Neural cell (in vitro differentiated cells): ENCODE results near the gene MEIS1.

Source experiments
- POLR2AphosphoS5 ChIP-seq: IDR thresholded peaks from 2 replicates; pipeline ENCODE4 v1.6.1; 2012
- RAD21 ChIP-seq: fragments of 450-650 bp; conservative IDR thresholded peaks from 2 replicates; pipeline ENCODE4 v1.6.1; 2014; ENCODE audit warnings: antibody characterized with exemption, mild to moderate bottlenecking, moderate library complexity
- TF ChIP-seq, protein P1 (sequence below): fragments of 450-650 bp; IDR thresholded peaks from 2 replicates; pipeline ENCODE4 v1.5.1; 2014; ENCODE audit warnings: antibody characterized with exemption, mild to moderate bottlenecking, moderate library complexity; ENCODE audit not compliant: poor library complexity, severe bottlenecking

DNA sequence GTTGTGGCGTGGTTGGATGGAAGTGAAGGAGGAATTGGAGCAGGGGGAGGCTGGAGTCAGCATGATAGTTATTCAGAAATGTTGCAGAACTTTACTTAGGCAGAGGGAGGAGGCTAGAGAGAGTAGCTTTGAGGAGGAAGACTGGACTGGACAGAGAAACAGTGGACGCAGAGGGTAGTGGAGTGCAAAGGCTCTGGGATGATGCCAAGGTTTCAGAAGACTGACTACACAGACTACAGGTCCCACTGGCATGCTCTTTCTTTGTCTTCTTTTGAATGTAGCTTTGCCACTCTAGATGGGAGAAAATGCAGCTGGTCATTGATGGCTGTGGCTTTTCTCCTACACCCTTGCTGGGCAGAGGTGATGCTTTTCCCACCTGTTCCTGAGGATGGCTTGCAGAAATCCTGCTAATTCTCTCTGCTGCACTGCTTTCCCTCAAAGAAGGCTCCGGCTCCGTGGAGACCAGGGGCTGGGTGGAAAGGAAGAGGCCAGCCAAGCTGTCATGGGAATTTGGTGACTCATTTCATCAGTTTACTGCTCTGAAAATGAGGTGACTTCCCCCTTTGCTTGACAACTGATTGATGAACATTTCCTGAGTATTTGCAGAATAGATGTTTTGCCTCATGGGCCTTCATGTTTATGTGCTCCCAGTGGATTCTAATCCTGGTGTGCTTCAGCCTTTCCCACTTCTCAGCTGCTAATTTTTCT, 42.4 kb downstream of the MEIS1 start:
- TF ChIP-seq, protein P1, sequence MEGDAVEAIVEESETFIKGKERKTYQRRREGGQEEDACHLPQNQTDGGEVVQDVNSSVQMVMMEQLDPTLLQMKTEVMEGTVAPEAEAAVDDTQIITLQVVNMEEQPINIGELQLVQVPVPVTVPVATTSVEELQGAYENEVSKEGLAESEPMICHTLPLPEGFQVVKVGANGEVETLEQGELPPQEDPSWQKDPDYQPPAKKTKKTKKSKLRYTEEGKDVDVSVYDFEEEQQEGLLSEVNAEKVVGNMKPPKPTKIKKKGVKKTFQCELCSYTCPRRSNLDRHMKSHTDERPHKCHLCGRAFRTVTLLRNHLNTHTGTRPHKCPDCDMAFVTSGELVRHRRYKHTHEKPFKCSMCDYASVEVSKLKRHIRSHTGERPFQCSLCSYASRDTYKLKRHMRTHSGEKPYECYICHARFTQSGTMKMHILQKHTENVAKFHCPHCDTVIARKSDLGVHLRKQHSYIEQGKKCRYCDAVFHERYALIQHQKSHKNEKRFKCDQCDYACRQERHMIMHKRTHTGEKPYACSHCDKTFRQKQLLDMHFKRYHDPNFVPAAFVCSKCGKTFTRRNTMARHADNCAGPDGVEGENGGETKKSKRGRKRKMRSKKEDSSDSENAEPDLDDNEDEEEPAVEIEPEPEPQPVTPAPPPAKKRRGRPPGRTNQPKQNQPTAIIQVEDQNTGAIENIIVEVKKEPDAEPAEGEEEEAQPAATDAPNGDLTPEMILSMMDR, result no peak
- TF ChIP-seq RAD21, result no peak
- no peak for TF ChIP-seq POLR2AphosphoS5
